ENCODE data around the gene TYW1. TPM values are rescaled to one million over a fixed set of nuclear protein-coding genes. Genes with fewer than 3 reads are reported as not detected.
A peak's percentile ranks its signal among the peaks of the same experiment; 100 is the strongest.
"Not testable (repeated sequence)": the region's sequence is repeated elsewhere in the genome, so short reads cannot be mapped to it uniquely, and the experiment has no call there.

Gene TYW1
- total RNA-seq, 1 experiment from 2014 or later = 16.6 TPM

GRCh38 chr7:66970310-66970709 is 26.3 kb upstream of the TYW1 start:
- Histone ChIP-seq H3K4me3 (ENCODE audit: insufficient read depth, low read depth, low read length) (no peak overlapping the region), H3K27me3 (ENCODE audit: control insufficient read depth, insufficient read depth, low read length) (no peaks in the 10 kb centered on the region), H3K36me3 (replicated peaks; ENCODE audit: control insufficient read depth, insufficient read depth, low read length) (no peaks in the 10 kb centered on the region)
- peak; percentile 67 for DNase-seq

DNA sequence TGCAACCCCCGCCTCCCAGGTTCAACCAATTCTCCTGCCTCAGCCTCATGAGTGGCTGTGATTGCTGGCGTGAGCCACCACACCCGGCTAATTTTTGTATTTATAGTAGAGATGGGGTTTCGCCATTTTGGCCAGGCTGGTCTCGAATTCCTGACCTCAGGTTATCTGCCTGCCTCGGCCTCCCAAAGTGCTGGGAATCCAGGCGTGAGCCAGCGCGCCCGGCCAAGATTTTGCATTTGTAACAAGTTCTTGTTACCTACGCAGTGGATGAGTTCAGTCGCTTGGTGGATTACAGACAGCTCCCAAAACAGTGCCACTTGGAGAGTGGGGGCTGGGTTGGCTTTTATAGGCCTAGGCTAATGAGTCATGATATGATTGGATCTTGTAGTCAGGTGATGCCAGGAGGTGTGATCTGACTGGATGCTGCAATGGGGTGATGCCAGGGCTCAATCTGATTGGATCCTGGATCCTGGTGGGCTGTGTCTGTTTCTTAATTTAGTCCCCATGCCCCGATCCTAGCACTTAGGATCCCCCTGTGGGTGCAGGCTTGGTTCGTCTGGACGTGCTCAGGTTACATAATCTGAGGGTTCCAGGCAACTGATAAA is 21.5 kb upstream of the TYW1 start:
- no peak for DNase-seq
- Histone ChIP-seq H3K27me3 (ENCODE audit: control insufficient read depth, insufficient read depth, low read length) (no peaks in the 10 kb centered on the region), H3K36me3 (replicated peaks; ENCODE audit: control insufficient read depth, insufficient read depth, low read length) (no peaks in the 10 kb centered on the region), H3K4me3 (ENCODE audit: insufficient read depth, low read depth, low read length) (no peak overlapping the region)

- H3K27me3 ChIP-seq (ENCODE audit: control insufficient read depth, insufficient read depth, low read length); H3K4me3 ChIP-seq (ENCODE audit: insufficient read depth, low read depth, low read length); DNase-seq; H3K36me3 ChIP-seq (replicated peaks; ENCODE audit: control insufficient read depth, insufficient read depth, low read length): not testable (repeated sequence)
Observed at GRCh38 chr7:66978312-66978711, 18.3 kb upstream of the TYW1 start.

GRCh38 chr7:66979013-66979412 is 17.6 kb upstream of the TYW1 start:
- not testable (repeated sequence) for H3K36me3 ChIP-seq (replicated peaks; ENCODE audit: control insufficient read depth, insufficient read depth, low read length); H3K27me3 ChIP-seq (ENCODE audit: control insufficient read depth, insufficient read depth, low read length); DNase-seq; H3K4me3 ChIP-seq (ENCODE audit: insufficient read depth, low read depth, low read length)

DNA sequence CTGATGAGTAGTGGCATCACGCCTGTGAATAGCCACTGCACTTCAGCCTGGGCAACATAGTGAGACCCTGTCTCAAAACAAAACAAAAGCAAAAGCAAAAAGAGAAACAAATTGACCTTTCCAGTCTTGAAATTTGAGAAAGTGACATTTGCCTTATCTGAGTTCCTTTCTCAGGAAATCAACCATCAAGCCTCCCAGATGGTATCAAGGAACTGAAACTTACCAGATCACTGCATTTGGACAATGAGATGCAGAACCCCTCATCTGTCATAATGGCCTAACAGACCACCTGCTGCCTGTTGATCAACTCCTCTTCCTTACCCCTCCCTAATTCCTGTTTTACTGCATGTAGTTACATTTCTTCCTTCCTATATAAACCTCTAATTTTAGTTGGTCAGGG is 16.3 kb upstream of the TYW1 start:
- not testable (repeated sequence) for H3K27me3 ChIP-seq (ENCODE audit: control insufficient read depth, insufficient read depth, low read length); DNase-seq; H3K36me3 ChIP-seq (replicated peaks; ENCODE audit: control insufficient read depth, insufficient read depth, low read length); H3K4me3 ChIP-seq (ENCODE audit: insufficient read depth, low read depth, low read length)

- not testable (repeated sequence) for H3K36me3 ChIP-seq (replicated peaks; ENCODE audit: control insufficient read depth, insufficient read depth, low read length); H3K4me3 ChIP-seq (ENCODE audit: insufficient read depth, low read depth, low read length); H3K27me3 ChIP-seq (ENCODE audit: control insufficient read depth, insufficient read depth, low read length); DNase-seq
Observed at GRCh38 chr7:66989552-66989951, 7.1 kb upstream of the TYW1 start.

GRCh38 chr7:66994051-66994450 is 2.6 kb upstream of the TYW1 start:
- not testable (repeated sequence) for H3K27me3 ChIP-seq (ENCODE audit: control insufficient read depth, insufficient read depth, low read length); DNase-seq; H3K36me3 ChIP-seq (replicated peaks; ENCODE audit: control insufficient read depth, insufficient read depth, low read length); H3K4me3 ChIP-seq (ENCODE audit: insufficient read depth, low read depth, low read length)

DNA sequence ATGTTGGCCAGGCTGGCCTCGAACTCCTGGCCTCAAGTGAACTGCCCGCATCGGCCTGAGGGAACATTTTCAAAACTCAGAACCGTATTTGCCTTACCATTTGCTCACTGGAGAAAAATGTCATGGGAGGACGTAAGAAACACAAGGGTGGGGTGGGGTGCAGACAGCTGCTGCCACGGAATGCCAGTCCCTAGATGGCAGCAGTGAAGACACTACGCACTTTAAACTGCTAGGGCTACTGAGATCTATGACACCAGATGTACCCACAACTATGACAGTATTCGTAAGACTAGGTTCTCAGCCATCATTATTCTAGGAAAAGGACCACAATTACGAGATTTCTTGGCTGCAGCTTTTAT is 2.0 kb upstream of the TYW1 start:
- H3K36me3 ChIP-seq (replicated peaks; ENCODE audit: control insufficient read depth, insufficient read depth, low read length); DNase-seq; H3K27me3 ChIP-seq (ENCODE audit: control insufficient read depth, insufficient read depth, low read length): not testable (repeated sequence)
- peak overlapping the region; percentile 71 for H3K4me3 ChIP-seq (ENCODE audit: insufficient read depth, low read depth, low read length)

- peak; percentile 76 for DNase-seq
- not testable (repeated sequence) for H3K36me3 ChIP-seq (replicated peaks; ENCODE audit: control insufficient read depth, insufficient read depth, low read length); H3K27me3 ChIP-seq (ENCODE audit: control insufficient read depth, insufficient read depth, low read length)
- H3K4me3 ChIP-seq (ENCODE audit: insufficient read depth, low read depth, low read length) = peak within 1 kb of the TSS; percentile 71
Observed at GRCh38 chr7:66995050-66995776, 1.4 kb upstream of the TYW1 start, which contains the start of gene SBDS. SBDS (minus strand) TSS chr7:66995586; CDS start chr7:66995417, 169 bp downstream.

DNA sequence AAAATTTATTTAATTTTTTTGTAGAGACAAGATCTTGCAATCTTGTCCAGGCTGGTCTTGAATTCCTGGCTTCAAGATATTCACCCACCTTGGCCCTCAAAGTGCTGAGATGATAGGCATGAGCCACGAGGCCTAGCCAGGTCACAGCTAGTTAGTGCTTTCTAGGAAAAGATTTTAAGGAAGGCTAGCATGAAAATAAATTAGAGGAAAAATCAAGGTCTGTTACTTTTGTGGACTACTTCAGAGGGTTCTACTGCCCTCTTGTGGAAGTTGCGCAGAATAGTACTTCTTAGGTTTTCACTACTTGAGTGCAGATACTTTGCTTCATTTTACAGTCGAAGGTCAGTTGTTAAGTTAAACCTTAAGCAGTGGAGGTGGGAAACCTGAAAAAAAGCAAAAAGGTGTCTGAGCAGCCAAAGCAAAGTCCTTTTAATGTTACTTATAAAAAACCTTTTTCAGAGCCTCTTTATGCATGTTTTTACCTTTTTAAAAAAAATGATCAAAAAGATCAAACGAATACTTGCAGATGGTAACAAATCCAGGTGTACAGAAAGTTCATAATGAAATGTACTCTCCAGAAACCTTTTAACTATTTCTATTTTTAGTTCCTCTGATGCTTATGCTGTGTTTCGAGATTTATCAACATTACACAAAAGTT is 4.1 kb downstream of the TYW1 start:
- DNase-seq; H3K4me3 ChIP-seq (ENCODE audit: insufficient read depth, low read depth, low read length); H3K27me3 ChIP-seq (ENCODE audit: control insufficient read depth, insufficient read depth, low read length); H3K36me3 ChIP-seq (replicated peaks; ENCODE audit: control insufficient read depth, insufficient read depth, low read length): not testable (repeated sequence)

GRCh38 chr7:67004145-67004544 is 7.5 kb downstream of the TYW1 start:
- H3K4me3 ChIP-seq (ENCODE audit: insufficient read depth, low read depth, low read length); H3K27me3 ChIP-seq (ENCODE audit: control insufficient read depth, insufficient read depth, low read length); DNase-seq; H3K36me3 ChIP-seq (replicated peaks; ENCODE audit: control insufficient read depth, insufficient read depth, low read length): not testable (repeated sequence)

DNA sequence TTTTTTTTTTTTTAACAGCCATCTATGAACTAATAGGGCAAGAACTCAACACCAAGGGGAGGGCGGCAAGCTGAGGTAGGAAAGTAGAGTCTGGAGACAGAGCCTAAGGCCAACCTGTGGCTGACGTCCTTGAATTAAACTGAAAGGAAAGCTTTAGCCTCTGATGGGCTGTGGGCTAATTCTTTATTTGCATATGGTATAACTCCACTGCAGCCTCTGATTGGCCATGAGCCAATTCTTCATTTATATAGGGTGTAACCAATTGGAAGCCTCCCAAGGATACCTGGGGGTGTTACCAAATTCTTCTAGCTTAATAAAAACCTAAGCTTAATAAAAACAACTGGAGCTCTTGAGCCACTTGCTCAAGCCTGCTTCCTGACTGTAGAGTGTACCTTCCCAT is 10.3 kb downstream of the TYW1 start:
- Histone ChIP-seq H3K27me3 (ENCODE audit: control insufficient read depth, insufficient read depth, low read length) (no peaks in the 10 kb centered on the region), H3K4me3 (ENCODE audit: insufficient read depth, low read depth, low read length) (no peak overlapping the region), H3K36me3 (replicated peaks; ENCODE audit: control insufficient read depth, insufficient read depth, low read length) (peaks cover 2% of the 10 kb centered on the region)
- no peak for DNase-seq

DNA sequence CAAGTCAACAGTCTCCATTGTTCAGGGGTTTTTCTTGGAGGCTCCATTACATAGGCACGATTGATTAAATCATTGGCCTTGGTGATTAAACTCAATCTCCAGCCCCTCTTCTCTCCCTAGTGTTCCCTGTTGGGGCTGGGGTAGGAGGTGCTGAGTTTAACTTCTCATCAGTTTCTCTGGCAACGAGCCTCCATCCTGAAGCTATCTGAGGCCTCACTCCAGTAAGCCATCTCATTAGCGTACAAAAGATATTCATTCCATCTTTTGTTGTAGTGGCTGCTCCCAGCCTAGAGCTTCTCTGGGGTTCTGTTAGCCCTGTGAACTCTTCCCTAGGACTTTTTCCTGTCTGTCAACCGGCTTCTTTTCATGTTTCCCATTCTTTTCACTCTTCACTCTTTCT is 11.6 kb downstream of the TYW1 start:
- DNase-seq = no peak
- Histone ChIP-seq H3K4me3 (ENCODE audit: insufficient read depth, low read depth, low read length) (no peak overlapping the region), H3K27me3 (ENCODE audit: control insufficient read depth, insufficient read depth, low read length) (no peaks in the 10 kb centered on the region), H3K36me3 (replicated peaks; ENCODE audit: control insufficient read depth, insufficient read depth, low read length) (peaks cover 2% of the 10 kb centered on the region)

GRCh38 chr7:67009677-67010076 is 13.0 kb downstream of the TYW1 start:
- not testable (repeated sequence) for H3K27me3 ChIP-seq (ENCODE audit: control insufficient read depth, insufficient read depth, low read length); DNase-seq; H3K4me3 ChIP-seq (ENCODE audit: insufficient read depth, low read depth, low read length); H3K36me3 ChIP-seq (replicated peaks; ENCODE audit: control insufficient read depth, insufficient read depth, low read length)

- DNase-seq; H3K36me3 ChIP-seq (replicated peaks; ENCODE audit: control insufficient read depth, insufficient read depth, low read length); H3K27me3 ChIP-seq (ENCODE audit: control insufficient read depth, insufficient read depth, low read length); H3K4me3 ChIP-seq (ENCODE audit: insufficient read depth, low read depth, low read length): not testable (repeated sequence)
Observed at GRCh38 chr7:67014076-67014622, 17.5 kb downstream of the TYW1 start.

All from H7 (cell line).